SW480 (cell line): ENCODE measurements around the gene ABL1.
"Not testable (repeated sequence)": the region's sequence is repeated elsewhere in the genome, so short reads cannot be mapped to it uniquely, and the experiment has no call there.

Experiments
- DNase-seq: peaks from one replicate; pipeline ENCODE4 v3.0.0-alpha.2; 2016; ENCODE audit warnings: low spot score

The ABL1 gene

DNA sequence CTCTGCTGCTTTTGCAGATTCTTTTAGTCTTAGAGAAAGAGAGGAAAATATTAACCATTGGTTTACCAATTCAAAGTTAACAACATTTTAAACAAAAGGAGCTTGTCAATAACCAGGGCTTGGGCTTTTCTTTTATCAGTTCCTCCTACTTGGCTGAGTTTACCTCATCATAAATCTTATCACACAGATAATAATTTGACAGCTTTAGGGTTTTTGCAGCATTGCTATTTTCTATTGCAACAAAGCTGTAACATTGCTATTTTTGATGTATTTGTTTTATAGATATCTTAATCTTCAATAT lies 9.8 kb upstream of the ABL1 start:
- no peak for DNase-seq

DNA sequence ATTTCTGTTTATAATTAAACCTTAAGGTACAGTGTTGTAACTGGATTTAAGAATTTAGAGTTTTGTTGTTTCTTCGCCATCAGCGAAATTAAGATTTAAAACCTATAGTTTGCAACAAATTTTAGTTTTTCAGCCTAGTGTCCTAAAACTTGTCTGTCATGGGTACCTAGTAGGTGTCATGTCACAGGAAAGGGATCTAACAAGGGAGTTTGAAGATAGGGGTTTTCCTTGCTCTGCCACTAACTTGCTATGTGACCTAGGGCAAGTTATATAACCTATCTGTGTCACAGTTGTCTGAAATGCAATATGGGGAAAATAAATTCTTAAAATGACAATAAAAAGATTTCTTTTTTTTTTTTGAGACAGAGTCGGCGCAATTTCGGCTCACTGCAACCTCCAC lies 9.2 kb upstream of the ABL1 start:
- DNase-seq, result no peak

- DNase-seq, result no peak
Observed at GRCh38 chr9:130829762-130830161, 5.3 kb upstream of the ABL1 start.

- no peak for DNase-seq
Observed at GRCh38 chr9:130830231-130830760, 4.8 kb upstream of the ABL1 start.

- no peak for DNase-seq
Observed at GRCh38 chr9:130831077-130831476, 4.0 kb upstream of the ABL1 start.

- no peak for DNase-seq
Observed at GRCh38 chr9:130833031-130833990, 1.7 kb upstream of the ABL1 start.

GRCh38 chr9:130835441-130836298 lies 616 bp downstream of the ABL1 start:
- DNase-seq, result peak; percentile 58

- DNase-seq, result no peak
Observed at GRCh38 chr9:130837002-130837511, 2.0 kb downstream of the ABL1 start.

- no peak for DNase-seq
Observed at GRCh38 chr9:130837643-130838042, 2.6 kb downstream of the ABL1 start.

DNA sequence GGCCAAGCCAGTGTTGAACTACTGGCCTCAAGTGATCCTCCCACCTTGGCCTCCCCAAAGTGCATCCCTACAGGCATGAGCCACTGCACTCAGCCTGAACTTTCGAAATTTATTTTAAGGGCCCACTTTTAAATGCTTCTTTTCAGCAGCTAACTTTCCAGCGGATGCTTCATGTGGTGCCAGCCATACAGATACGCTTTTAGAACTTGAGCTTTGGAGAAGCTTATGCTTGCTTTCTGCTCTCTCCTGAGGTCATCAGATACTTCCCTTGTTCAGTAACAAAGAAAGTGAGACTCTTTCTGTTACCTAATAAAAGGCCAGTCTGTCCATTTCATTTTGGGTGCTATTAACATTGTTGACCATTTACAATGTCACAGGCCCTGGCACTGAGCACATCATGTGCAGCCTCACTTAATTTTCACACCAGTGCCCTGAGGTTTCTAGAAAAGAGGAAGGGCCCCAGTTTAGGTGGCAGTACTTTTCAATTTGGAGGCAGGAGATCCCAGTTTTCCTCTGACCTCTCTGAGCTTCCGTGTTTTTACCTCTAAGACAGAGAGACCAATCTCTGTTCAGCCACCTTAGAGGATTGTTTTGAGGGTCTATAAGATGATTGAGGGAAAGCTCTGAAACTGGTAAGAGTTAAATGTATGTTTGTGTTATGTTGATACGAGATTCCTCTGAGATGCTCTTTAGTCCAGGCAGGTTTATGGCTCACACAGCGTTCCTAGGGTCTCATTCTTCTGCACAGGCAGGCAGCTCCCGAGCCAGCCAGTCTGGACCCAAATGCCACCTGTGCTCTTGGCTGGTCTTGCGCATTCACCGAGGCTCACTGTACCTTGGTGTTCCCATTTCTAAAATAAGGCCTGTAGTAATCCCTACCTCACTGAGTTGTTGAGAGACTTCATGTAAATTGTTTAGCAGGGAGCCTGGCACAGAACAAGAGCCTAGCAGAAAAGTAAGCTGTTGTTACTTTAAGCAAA lies 4.4 kb downstream of the ABL1 start:
- DNase-seq, result no peak

DNA sequence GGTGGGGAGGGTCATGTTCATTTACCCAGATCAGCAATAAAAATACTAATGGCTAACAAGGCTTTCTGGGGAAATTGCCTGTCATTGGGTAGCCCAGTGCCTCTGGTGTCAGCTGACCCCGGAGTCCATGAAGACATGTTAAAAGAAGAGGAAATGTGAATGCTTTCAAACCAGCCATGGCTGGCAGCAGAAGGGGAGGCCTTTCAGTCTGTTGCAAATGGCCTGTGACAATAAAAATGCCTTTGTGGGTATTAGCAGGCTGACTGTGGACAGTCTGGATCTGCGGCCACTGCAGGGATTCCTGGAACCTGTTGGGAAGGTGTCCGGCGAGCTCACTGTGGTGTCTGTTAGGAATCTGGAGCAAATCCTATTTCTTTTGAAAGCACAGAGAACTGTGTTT lies 7.5 kb downstream of the ABL1 start:
- no peak for DNase-seq

- no peak for DNase-seq
Observed at GRCh38 chr9:130843049-130843908, 8.2 kb downstream of the ABL1 start.

DNA sequence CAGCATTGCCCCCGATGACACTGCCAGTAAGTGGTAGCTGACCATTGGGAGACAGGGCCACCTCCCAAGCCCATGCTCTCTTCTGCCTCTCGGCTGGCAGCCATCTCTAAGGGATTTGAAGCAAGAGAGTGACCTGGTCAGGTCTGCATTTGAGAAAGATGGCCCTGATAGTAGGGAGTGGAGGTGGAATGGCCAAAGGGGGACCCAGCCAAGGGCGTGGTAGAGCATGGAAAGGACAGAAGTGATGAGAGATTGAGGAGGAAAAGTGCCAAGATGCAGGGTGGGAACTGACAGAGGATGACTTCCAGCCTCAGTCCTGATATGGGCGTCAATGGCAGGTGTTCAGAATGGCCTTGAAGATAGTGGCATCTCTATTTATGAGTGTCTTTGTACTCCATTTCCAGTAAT lies 9.0 kb downstream of the ABL1 start:
- DNase-seq, result no peak

- no peak for DNase-seq
Observed at GRCh38 chr9:130845254-130845653, 10.2 kb downstream of the ABL1 start.

DNA sequence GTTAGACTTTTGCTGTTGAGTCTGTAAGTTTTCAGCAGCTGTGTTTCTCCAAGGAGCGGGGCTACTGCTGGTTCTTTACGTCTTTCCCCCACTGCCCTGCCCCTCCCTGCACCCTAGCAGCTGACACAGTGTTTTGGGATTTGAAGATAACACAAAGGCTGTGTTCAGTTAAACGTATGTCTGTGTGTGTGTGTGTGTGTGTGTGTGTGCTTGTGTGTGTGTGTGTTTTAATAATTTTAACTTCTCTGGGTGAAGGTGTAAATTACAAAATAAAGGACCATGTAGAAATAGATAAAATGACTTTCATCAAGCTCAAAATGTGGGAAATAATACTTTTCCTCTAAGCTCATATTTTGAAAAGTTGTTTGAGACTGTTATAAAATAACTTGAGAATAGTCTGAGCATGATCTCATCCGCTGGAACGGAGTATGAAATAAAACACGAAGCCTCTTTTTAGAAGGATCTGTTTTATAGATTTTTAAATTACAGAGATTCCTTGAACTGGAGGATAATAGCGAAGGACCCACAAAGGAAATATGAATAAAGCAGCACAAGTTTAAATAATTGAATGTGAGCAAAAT lies 10.9 kb downstream of the ABL1 start:
- no peak for DNase-seq

GRCh38 chr9:130846487-130847305 lies 11.6 kb downstream of the ABL1 start:
- no peak for DNase-seq

DNA sequence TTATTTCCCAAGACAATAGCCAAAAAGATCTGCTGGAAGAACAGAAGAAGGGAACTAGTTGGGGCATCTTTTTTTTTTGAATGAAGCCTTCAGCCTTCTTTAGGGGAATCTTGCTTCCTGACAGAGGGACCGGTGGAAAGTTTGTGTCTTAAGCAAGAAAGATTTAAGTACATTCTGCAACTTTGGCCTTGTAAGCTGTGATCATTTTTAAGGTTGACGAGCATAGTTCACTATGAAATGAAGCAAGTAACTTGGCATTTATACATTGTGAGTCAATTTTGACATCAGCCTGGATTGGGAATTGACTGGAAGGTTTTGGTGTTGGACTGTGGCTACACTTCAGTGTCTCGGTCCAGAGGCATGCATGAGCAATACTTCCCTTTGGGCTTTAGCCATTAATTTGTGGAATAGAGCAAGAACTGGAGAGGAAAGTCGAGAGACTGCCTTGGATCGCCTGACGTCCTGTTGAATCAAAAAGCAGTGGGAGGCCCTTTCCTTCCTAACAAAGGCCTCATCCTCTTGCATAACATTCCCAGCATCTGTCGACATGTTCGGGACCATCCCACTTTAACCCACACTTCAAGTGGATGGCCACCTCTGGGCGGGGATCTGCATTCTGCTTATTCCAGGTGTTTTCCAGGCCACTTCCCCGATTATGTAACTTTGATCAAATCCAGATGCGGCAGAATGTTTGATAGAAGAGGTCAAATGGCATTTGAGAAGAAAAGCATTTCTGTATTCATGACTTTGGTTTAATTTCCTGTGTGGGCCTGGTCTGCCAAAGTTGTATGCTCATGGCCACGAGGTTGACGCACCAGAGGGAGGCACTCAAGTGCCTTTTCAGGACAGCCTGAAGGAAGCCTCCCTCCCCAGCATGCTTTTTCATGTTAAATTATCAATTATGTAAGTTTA lies 12.5 kb downstream of the ABL1 start:
- no peak for DNase-seq

GRCh38 chr9:130848514-130848913 lies 13.5 kb downstream of the ABL1 start:
- DNase-seq, result not testable (repeated sequence)
